Fibroblast of lung (primary cell): ENCODE results near the gene AMPD2. TPM values are rescaled to one million over a fixed set of nuclear protein-coding genes. Genes with fewer than 3 reads are reported as not detected.

Experiments used
- DNase-seq, 2 donors: peaks; one replicate each; pipeline versions ENCODE4 v3.0.0 to v3.0.0-alpha.2; 2010; ENCODE audit warnings: low read depth in 2 of 2
- H2AFZ ChIP-seq: 2 replicates; pipeline ENCODE4 v1.5.1; 2012; ENCODE audit warnings: low read length, control low read depth, inconsistent platforms
- H3K27ac ChIP-seq: 2 replicates; pipeline ENCODE4 v1.5.1; 2011; ENCODE audit warnings: low read length, control low read depth; ENCODE audit not compliant: insufficient read depth
- H3K27me3 ChIP-seq: 2 replicates; pipeline ENCODE4 v1.5.1; 2011; ENCODE audit warnings: mild to moderate bottlenecking, low read length; ENCODE audit not compliant: control insufficient read depth, insufficient read depth
- H3K36me3 ChIP-seq: 2 replicates; pipeline ENCODE4 v1.5.1; 2011; ENCODE audit warnings: low read length; ENCODE audit not compliant: control insufficient read depth, insufficient read depth
- H3K4me1 ChIP-seq: 2 replicates; pipeline ENCODE4 v1.5.1; 2011; ENCODE audit warnings: low read length; ENCODE audit not compliant: control insufficient read depth, insufficient read depth; ENCODE audit errors: extremely low read depth
- H3K4me2 ChIP-seq: 2 replicates; pipeline ENCODE4 v1.5.1; 2011; ENCODE audit warnings: low read length, control low read depth; ENCODE audit not compliant: insufficient read depth; ENCODE audit errors: extremely low read depth
- H3K4me3 ChIP-seq, 4 experiments: fragments of 200-600 bp in 1 of 4; sonication (generic) in 1 of 4; replicated peaks in 1 of 4; 2 replicates each; pipeline ENCODE4 v1.5.1; 2011 to 2016; ENCODE audit warnings: low read length in 4 of 4, low read depth in 3 of 4, mild to moderate bottlenecking in 3 of 4, control low read depth in 2 of 4, inconsistent platforms in 1 of 4, mixed read lengths in 1 of 4; ENCODE audit not compliant: insufficient read depth in 1 of 4; ENCODE audit errors: control extremely low read depth in 1 of 4
- H3K79me2 ChIP-seq: 2 replicates; pipeline ENCODE4 v1.5.1; 2012; ENCODE audit warnings: mild to moderate bottlenecking, low read length, inconsistent platforms; ENCODE audit not compliant: control insufficient read depth, insufficient read depth
- H3K9ac ChIP-seq: 2 replicates; pipeline ENCODE4 v1.5.1; 2011; ENCODE audit warnings: mild to moderate bottlenecking, low read length, control low read depth; ENCODE audit not compliant: insufficient read depth
- H3K9me3 ChIP-seq: 2 replicates; pipeline ENCODE4 v1.5.1; 2012; ENCODE audit warnings: low read depth, low read length; ENCODE audit not compliant: control insufficient read depth, insufficient read depth
- H4K20me1 ChIP-seq: 2 replicates; pipeline ENCODE4 v1.5.1; 2011; ENCODE audit warnings: low read length; ENCODE audit not compliant: control insufficient read depth, insufficient read depth; ENCODE audit errors: extremely low read depth
- EZH2 ChIP-seq: IDR thresholded peaks from 2 replicates; pipeline ENCODE4 v1.5.1; 2012; ENCODE audit warnings: low read length, control low read depth, mild to moderate bottlenecking; ENCODE audit errors: missing control alignments
- polyA plus RNA-seq, 2 donors: library from polyadenylated mRNA; depleted of rRNA in 1 of 2; stranded (reverse) in 1 of 2; unstranded in 1 of 2; fragments of >200 nt; gene quantifications; 2 replicates each; pipeline ENCODE4 v1.2.1, GENCODE V29; 2011 to 2012; ENCODE audit warnings: missing spikeins in 1 of 2
- total RNA-seq: library from RNA; depleted of rRNA; stranded (reverse); fragments of >200 nt; gene quantifications from 2 replicates; pipeline ENCODE4 v1.2.1, GENCODE V29; 2014
- TF ChIP-seq, protein P1 (sequence below), 2 donors: IDR thresholded peaks in 1 of 2; conservative IDR thresholded peaks in 1 of 2; 1 replicate in 1 of 2; 2 replicates in 1 of 2; pipeline ENCODE4 v1.5.1; 2011 to 2012; ENCODE audit warnings: low read length in 2 of 2, control low read depth in 1 of 2, inconsistent platforms in 1 of 2, low read depth in 1 of 2, mild to moderate bottlenecking in 1 of 2

The AMPD2 gene
- total and polyA plus RNA-seq, 2 donors (not counting 1 experiment from before 2014, with no cell fraction given) = 23.0 to 51.9 TPM

DNA sequence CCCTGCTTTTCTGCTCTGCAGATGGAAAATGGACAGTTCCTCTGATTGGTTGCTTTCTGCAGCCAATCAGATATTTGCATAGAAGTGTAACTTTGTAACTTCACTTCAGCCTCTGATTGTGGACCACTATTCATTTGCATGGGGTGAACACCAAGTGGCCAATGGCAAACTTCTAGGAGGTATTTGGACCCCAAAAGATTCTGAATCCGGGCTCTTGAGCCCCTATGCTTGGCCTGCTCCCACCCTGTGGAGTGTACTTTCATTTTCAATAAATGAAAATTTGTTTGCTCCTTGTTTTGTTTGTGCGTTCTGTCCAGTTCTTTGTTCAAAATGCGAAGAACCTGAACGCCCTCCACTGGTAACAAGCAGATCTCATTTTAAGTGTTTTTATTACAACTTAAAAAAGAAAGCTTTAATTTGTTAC lies 29.9 kb downstream of the AMPD2 start:
- H4K20me1 ChIP-seq = no peaks in the 10 kb centered on the region
- H3K27me3 ChIP-seq = no peaks in the 10 kb centered on the region
- no peak for TF ChIP-seq EZH2
- TF ChIP-seq, protein P1, sequence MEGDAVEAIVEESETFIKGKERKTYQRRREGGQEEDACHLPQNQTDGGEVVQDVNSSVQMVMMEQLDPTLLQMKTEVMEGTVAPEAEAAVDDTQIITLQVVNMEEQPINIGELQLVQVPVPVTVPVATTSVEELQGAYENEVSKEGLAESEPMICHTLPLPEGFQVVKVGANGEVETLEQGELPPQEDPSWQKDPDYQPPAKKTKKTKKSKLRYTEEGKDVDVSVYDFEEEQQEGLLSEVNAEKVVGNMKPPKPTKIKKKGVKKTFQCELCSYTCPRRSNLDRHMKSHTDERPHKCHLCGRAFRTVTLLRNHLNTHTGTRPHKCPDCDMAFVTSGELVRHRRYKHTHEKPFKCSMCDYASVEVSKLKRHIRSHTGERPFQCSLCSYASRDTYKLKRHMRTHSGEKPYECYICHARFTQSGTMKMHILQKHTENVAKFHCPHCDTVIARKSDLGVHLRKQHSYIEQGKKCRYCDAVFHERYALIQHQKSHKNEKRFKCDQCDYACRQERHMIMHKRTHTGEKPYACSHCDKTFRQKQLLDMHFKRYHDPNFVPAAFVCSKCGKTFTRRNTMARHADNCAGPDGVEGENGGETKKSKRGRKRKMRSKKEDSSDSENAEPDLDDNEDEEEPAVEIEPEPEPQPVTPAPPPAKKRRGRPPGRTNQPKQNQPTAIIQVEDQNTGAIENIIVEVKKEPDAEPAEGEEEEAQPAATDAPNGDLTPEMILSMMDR (conservative IDR thresholded peaks at IDR 0.05 in 1 of 2, IDR thresholded peaks at IDR 0.05 in 1 of 2; ENCODE audit: low read depth in 1 of 2, low read length in 2 of 2) = peak; percentile 44
- H3K36me3 ChIP-seq = no peaks in the 10 kb centered on the region
- H3K4me1 ChIP-seq = no peaks in the 10 kb centered on the region
- peak overlapping the region in 2 of 4 experiments; percentile 48 to 50 for H3K4me3 ChIP-seq
- peak overlapping the region; percentile 61 for H3K4me2 ChIP-seq
- H2AFZ ChIP-seq = peak overlapping the region; percentile 40
- no peaks in the 10 kb centered on the region for H3K79me2 ChIP-seq
- H3K9me3 ChIP-seq = no peaks in the 10 kb centered on the region
- no peak overlapping the region for H3K9ac ChIP-seq
- H3K27ac ChIP-seq = no peak overlapping the region
- peak; percentile 34 to 75 for DNase-seq

DNA sequence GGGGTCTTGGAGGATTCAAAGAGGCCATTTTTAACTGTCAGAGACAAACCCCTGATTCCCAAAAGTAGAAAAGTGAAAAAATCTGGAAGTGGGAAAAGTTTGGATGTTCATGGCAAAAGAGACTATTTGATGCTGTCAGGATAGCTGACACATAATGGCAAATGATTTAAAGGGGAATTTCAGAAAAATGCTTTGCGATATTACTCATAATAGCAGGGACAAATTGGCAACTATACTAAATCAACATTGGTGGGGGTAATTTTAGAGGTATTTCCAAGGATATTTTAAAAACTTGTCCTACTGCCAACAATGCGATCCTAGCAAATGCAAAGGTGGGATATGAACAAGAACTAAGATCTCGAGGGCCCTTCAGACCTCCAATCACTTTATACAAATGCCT lies 31.0 kb downstream of the AMPD2 start:
- Histone ChIP-seq H4K20me1 (no peaks in the 10 kb centered on the region), H3K4me2 (no peak overlapping the region), H3K36me3 (no peaks in the 10 kb centered on the region), H3K27ac (no peak overlapping the region), H3K9me3 (no peaks in the 10 kb centered on the region), H3K79me2 (no peaks in the 10 kb centered on the region), H3K4me1 (peaks cover 4% of the 10 kb centered on the region), H2AFZ (no peak overlapping the region), H3K4me3 (no peak overlapping the region), H3K9ac (no peak overlapping the region), H3K27me3 (peaks cover 2% of the 10 kb centered on the region)
- TF ChIP-seq EZH2 = no peak
- TF ChIP-seq, protein P1 (conservative IDR thresholded peaks at IDR 0.05 in 1 of 2, IDR thresholded peaks at IDR 0.05 in 1 of 2; ENCODE audit: low read depth in 1 of 2, low read length in 2 of 2) = no peak
- peak in 1 of 2 donors; percentile 61 for DNase-seq

DNA sequence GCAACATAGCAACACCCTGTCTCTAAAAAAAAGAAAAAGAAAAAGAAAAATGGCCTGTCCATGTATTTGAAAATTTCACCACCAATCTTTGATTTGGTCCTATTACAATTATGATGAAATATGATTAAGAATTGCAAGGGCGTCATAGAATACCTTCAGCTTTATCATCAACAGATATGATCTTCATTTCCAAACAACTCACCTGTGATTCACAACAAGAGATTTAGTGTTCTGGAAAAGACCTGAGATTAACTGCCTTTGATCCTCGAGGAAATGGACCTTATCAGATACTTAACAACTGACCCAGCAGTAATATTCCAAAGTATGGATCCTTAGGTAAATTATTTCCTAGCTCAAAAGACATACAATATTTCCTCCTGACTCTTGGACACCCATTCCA lies 32.8 kb downstream of the AMPD2 start:
- no peak overlapping the region for H3K4me2 ChIP-seq
- H3K9me3 ChIP-seq = no peaks in the 10 kb centered on the region
- peaks cover 4% of the 10 kb centered on the region for H3K4me1 ChIP-seq
- H3K27ac ChIP-seq = no peak overlapping the region
- H3K4me3 ChIP-seq = no peak overlapping the region
- no peak overlapping the region for H2AFZ ChIP-seq
- no peak for TF ChIP-seq EZH2
- TF ChIP-seq, protein P1 (conservative IDR thresholded peaks at IDR 0.05 in 1 of 2, IDR thresholded peaks at IDR 0.05 in 1 of 2; ENCODE audit: low read depth in 1 of 2, low read length in 2 of 2) = no peak
- no peak for DNase-seq
- no peaks in the 10 kb centered on the region for H3K36me3 ChIP-seq
- no peaks in the 10 kb centered on the region for H4K20me1 ChIP-seq
- no peak overlapping the region for H3K9ac ChIP-seq
- no peaks in the 10 kb centered on the region for H3K79me2 ChIP-seq
- peaks cover 2% of the 10 kb centered on the region for H3K27me3 ChIP-seq
